SK-N-SH (cell line): ENCODE results near the gene CSNK1E. TPM values are rescaled to one million over a fixed set of nuclear protein-coding genes. Genes with fewer than 3 reads are reported as not detected.

ENCODE experiments used
- CTCF ChIA-PET: fragments of 300-600, 350-600 bp; formaldehyde crosslinking; extraction: SDS; loops from one replicate; lab custom pipeline; 2021; lab: Yijun Ruan, JAX
- POLR2A ChIA-PET: fragments of 350-600 bp; sonication (Branson Sonifier 250); formaldehyde crosslinking; extraction: SDS; loops from one replicate; lab custom pipeline; 2020; ENCODE audit warnings: antibody characterized with exemption, inconsistent platforms; lab: Yijun Ruan, JAX
- DNase-seq: peaks from one replicate; pipeline ENCODE4 v3.0.0; 2012
- H2AFZ ChIP-seq: fragments of 200-600 bp; sonication (generic); 2 replicates; pipeline ENCODE4 v1.8.1; 2016; ENCODE audit warnings: antibody characterized with exemption, mild to moderate bottlenecking, low read depth
- H3F3A ChIP-seq: fragments of 200-600 bp; sonication (generic); replicated peaks from 2 replicates; pipeline ENCODE3; 2016; ENCODE audit warnings: antibody characterized with exemption, mild to moderate bottlenecking; ENCODE audit not compliant: insufficient read depth
- H3K27ac ChIP-seq, 2 experiments: fragments of 200-500 bp in 1 of 2; fragments of 200-600 bp in 1 of 2; sonication (Bioruptor generic) in 1 of 2; sonication (generic), shearing (Covaris generic) in 1 of 2; 2 replicates each; pipeline versions ENCODE4 v1.5.1 to v1.6.1; 2014 to 2016; ENCODE audit warnings: low read depth in 2 of 2, inconsistent platforms in 1 of 2, low read length in 1 of 2, mild to moderate bottlenecking in 1 of 2, mixed read lengths in 1 of 2
- H3K27me3 ChIP-seq: fragments of 200-600 bp; sonication (generic), shearing (Covaris generic); 2 replicates; pipeline ENCODE4 v1.6.1; 2016; ENCODE audit warnings: mixed run types; ENCODE audit not compliant: insufficient read depth
- H3K36me3 ChIP-seq, 2 experiments: fragments of 200-500 bp in 1 of 2; fragments of 200-600 bp in 1 of 2; sonication (Bioruptor generic) in 1 of 2; sonication (generic) in 1 of 2; replicated peaks in 1 of 2; 2 replicates each; pipeline versions ENCODE3 to v1.5.1; 2014 to 2016; ENCODE audit warnings: low read length in 1 of 2, mild to moderate bottlenecking in 1 of 2; ENCODE audit not compliant: insufficient read depth in 2 of 2, control insufficient read depth in 1 of 2
- H3K4me1 ChIP-seq, 2 experiments: fragments of 200-500 bp in 1 of 2; fragments of 200-600 bp in 1 of 2; sonication (Bioruptor generic) in 1 of 2; sonication (generic), shearing (Covaris generic) in 1 of 2; 2 replicates each; pipeline versions ENCODE4 v1.5.1 to v1.6.1; 2014 to 2016; ENCODE audit warnings: low read depth in 1 of 2, low read length in 1 of 2, mixed run types in 1 of 2; ENCODE audit not compliant: insufficient read depth in 2 of 2, control insufficient read depth in 1 of 2
- H3K4me2 ChIP-seq: fragments of 200-600 bp; sonication (generic), shearing (Covaris generic); 2 replicates; pipeline ENCODE4 v1.6.1; 2017; ENCODE audit warnings: mixed run types
- H3K4me3 ChIP-seq, 2 experiments: fragments of 200-500 bp in 1 of 2; fragments of 200-600 bp in 1 of 2; sonication (Bioruptor generic) in 1 of 2; sonication (generic), shearing (Covaris generic) in 1 of 2; 2 replicates each; pipeline versions ENCODE4 v1.5.1 to v1.8.1; 2014 to 2016; ENCODE audit warnings: low read depth in 2 of 2, inconsistent platforms in 1 of 2, low read length in 1 of 2, mild to moderate bottlenecking in 1 of 2, mixed read lengths in 1 of 2, moderate library complexity in 1 of 2
- H3K79me2 ChIP-seq: fragments of 200-600 bp; sonication (generic); 2 replicates; pipeline ENCODE4 v1.8.1; 2017; ENCODE audit warnings: mild to moderate bottlenecking; ENCODE audit not compliant: insufficient read depth
- H3K9ac ChIP-seq: fragments of 200-600 bp; sonication (generic); 2 replicates; pipeline ENCODE4 v1.6.1; 2017; ENCODE audit warnings: mixed run types
- H3K9me2 ChIP-seq: fragments of 200-600 bp; sonication (generic); 2 replicates; pipeline ENCODE4 v1.6.1; 2017; ENCODE audit warnings: mixed run types
- H3K9me3 ChIP-seq: fragments of 200-600 bp; sonication (generic); 2 replicates; pipeline ENCODE4 v1.6.1; 2017; ENCODE audit warnings: mixed run types, mild to moderate bottlenecking, moderate library complexity
- H4K20me1 ChIP-seq: fragments of 200-600 bp; sonication (generic); 2 replicates; pipeline ENCODE4 v1.6.1; 2017; ENCODE audit warnings: mild to moderate bottlenecking, mixed run types; ENCODE audit not compliant: insufficient read depth
- CHD2 ChIP-seq: fragments of 150-350 bp; IDR thresholded peaks from 2 replicates; pipeline ENCODE4 v1.6.1; 2018; ENCODE audit warnings: low read length; ENCODE audit not compliant: partially characterized antibody
- JUND ChIP-seq: IDR thresholded peaks from 2 replicates; pipeline ENCODE4 v1.4.0; 2012
- MAX ChIP-seq: IDR thresholded peaks from 2 replicates; pipeline ENCODE4 v1.4.0; 2012; ENCODE audit warnings: low read depth
- NFIC ChIP-seq: IDR thresholded peaks from 2 replicates; pipeline ENCODE4 v1.4.0; 2012; ENCODE audit warnings: borderline replicate concordance
- NRF1 ChIP-seq: IDR thresholded peaks from 2 replicates; pipeline ENCODE4 v1.6.1; 2012; ENCODE audit warnings: low read depth, mild to moderate bottlenecking, low read length
- POLR2AphosphoS5 ChIP-seq: IDR thresholded peaks from 2 replicates; pipeline ENCODE4 v1.6.1; 2012; ENCODE audit warnings: low read depth, low read length
- RAD21 ChIP-seq: IDR thresholded peaks from 2 replicates; pipeline ENCODE4 v1.6.1; 2012; ENCODE audit warnings: mild to moderate bottlenecking, low read length
- RCOR1 ChIP-seq: fragments of 150-350 bp; IDR thresholded peaks from 2 replicates; pipeline ENCODE4 v1.6.1; 2017; ENCODE audit warnings: antibody characterized with exemption, low read length
- RFX5 ChIP-seq: IDR thresholded peaks from 2 replicates; pipeline ENCODE4 v1.6.1; 2012; ENCODE audit warnings: mild to moderate bottlenecking, improper control_type of control experiment, low read length
- USF2 ChIP-seq: fragments of 150-350 bp; IDR thresholded peaks from 2 replicates; pipeline ENCODE4 v1.6.1; 2017; ENCODE audit warnings: antibody characterized with exemption, low read length, low read depth, borderline replicate concordance
- ZBTB33 ChIP-seq: IDR thresholded peaks from 2 replicates; pipeline ENCODE4 v1.4.0; 2012; ENCODE audit warnings: low read depth, borderline replicate concordance
- WGBS: methylation state at CpG from one replicate; pipeline ENCODE4 v1.1.6; 2017; ENCODE audit warnings: low lambda C conversion rate; 5-methylcytosine and 5-hydroxymethylcytosine counted together
- polyA plus RNA-seq, 3 experiments: library from polyadenylated mRNA; depleted of rRNA; stranded (reverse); fragments of >200 nt; gene quantifications; 2 replicates each; pipeline ENCODE4 v1.2.3, GENCODE V29; 2012
- TF ChIP-seq, protein P1 (sequence below): IDR thresholded peaks from 2 replicates; pipeline ENCODE4 v1.4.0; 2012; ENCODE audit warnings: low read depth, borderline replicate concordance

Gene CSNK1E
- polyA plus RNA-seq, 1 of the 3 experiments (the other 2 are of a cell fraction): 130 TPM

DNA sequence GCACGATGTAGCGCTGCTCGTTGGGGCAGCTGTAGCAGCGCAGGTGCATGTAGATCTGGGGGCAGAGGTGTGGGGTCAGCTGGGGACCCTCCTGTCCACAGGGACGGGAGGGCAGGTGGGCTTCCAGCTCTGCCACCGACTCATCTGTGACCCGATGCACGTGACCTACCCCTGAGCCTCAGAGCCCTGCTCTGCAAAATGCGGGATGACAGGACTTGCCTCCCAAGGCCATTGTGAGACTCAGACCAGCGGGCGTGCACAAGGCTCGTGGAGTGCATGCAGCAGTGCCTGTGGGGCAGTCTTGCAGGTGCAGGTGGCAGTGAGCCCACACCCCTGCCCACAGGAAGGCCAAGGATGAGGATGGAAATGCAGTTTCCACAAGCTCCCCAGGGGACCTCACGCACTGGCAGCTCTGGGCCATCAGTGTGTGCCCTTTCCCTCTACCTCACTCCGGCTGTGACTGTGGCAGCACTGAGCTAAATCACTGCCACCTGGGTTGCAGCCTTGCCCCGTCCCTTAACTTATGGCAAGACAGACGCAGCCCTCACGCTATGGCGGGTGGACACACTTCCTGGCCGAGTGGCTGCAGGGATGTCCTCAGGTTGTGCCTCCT lies 71.1 kb downstream of the CSNK1E start:
- TF ChIP-seq JUND (no peak), CHD2 (no peak), NRF1 (no peak), POLR2AphosphoS5 (no peak)

GRCh38 chr22:38244106-38244505 lies 73.1 kb downstream of the CSNK1E start:
- Histone ChIP-seq H3K9me3 (no peaks in the 10 kb centered on the region), H2AFZ (no peak overlapping the region), H3F3A (peaks cover 11% of the 10 kb centered on the region), H3K79me2 (peaks cover 10% of the 10 kb centered on the region; the same call in 1 of the 2 replicates), H3K9ac (no peak overlapping the region), H3K36me3 (peaks cover 0 to 6% of the 10 kb centered on the region in 2 experiments), H4K20me1 (no peaks in the 10 kb centered on the region), H3K4me3 (no peak overlapping the region), H3K9me2 (no peaks in the 10 kb centered on the region), H3K4me2 (no peak overlapping the region), H3K4me1 (peaks cover 12 to 16% of the 10 kb centered on the region in 2 experiments; a peak in 2 of 4 replicates), H3K27me3 (no peaks in the 10 kb centered on the region), H3K27ac (no peak overlapping the region)
- 100% methylated on average over 3 of the region's 4 CpGs for WGBS
- ChIA-PET POLR2A (no interaction called here), CTCF (no interaction called here)
- no peak for DNase-seq
- TF ChIP-seq RCOR1 (no peak), USF2 (no peak), NFIC (no peak), JUND (no peak), RFX5 (no peak), MAX (no peak), ZBTB33 (no peak), NRF1 (no peak), RAD21 (no peak)
- TF ChIP-seq, protein P1, sequence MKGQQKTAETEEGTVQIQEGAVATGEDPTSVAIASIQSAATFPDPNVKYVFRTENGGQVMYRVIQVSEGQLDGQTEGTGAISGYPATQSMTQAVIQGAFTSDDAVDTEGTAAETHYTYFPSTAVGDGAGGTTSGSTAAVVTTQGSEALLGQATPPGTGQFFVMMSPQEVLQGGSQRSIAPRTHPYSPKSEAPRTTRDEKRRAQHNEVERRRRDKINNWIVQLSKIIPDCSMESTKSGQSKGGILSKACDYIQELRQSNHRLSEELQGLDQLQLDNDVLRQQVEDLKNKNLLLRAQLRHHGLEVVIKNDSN: no peak

More for the DNA sequence above, 71.1 kb downstream of the CSNK1E start:
- Histone ChIP-seq H3F3A (peaks cover 2% of the 10 kb centered on the region), H3K79me2 (peaks cover 31% of the 10 kb centered on the region; the same call in 1 of the 2 replicates), H4K20me1 (no peaks in the 10 kb centered on the region), H2AFZ (no peak overlapping the region), H3K9me3 (no peaks in the 10 kb centered on the region), H3K27ac (no peak overlapping the region), H3K4me2 (no peak overlapping the region), H3K9me2 (no peaks in the 10 kb centered on the region), H3K9ac (no peak overlapping the region), H3K36me3 (peaks cover 0 to 6% of the 10 kb centered on the region in 2 experiments), H3K4me1 (peaks cover 1 to 8% of the 10 kb centered on the region in 2 experiments; a peak in 1 of 4 replicates), H3K4me3 (no peak overlapping the region), H3K27me3 (no peaks in the 10 kb centered on the region)
- 96% methylated on average over 5 of the region's 19 CpGs for WGBS
- ChIA-PET CTCF (no interaction called here), POLR2A (no interaction called here)
- no peak for DNase-seq
